BLaER1 treated with 17β-estradiol and CSF1 and Interleukin-3, amounts not matched to agents 10 nM and 100 nM (cell line): ENCODE measurements around the gene TMC8.
A peak's percentile ranks its signal among the peaks of the same experiment; 100 is the strongest.
"Not testable (repeated sequence)": the region's sequence is repeated elsewhere in the genome, so short reads cannot be mapped to it uniquely, and the experiment has no call there.

Experiments used
- H3K27ac ChIP-seq, 11 experiments: shearing (Covaris generic); formaldehyde crosslinking; 2 replicates each; pipeline ENCODE4 v1.8.1; 2022
- H3K27me3 ChIP-seq, 11 experiments: shearing (Covaris generic); formaldehyde crosslinking; 2 replicates each; pipeline ENCODE4 v1.8.1; 2022
- H3K36me3 ChIP-seq, 11 experiments: shearing (Covaris generic); formaldehyde crosslinking; 2 replicates each; pipeline ENCODE4 v1.8.1; 2022
- H3K4me1 ChIP-seq, 10 experiments: shearing (Covaris generic); formaldehyde crosslinking; 2 replicates each; pipeline ENCODE4 v1.8.1; 2022
- H3K4me2 ChIP-seq, 11 experiments: shearing (Covaris generic); formaldehyde crosslinking; 2 replicates each; pipeline ENCODE4 v1.8.1; 2022
- H3K4me3 ChIP-seq, 10 experiments: shearing (Covaris generic); formaldehyde crosslinking; 2 replicates each; pipeline ENCODE4 v1.8.1; 2022
- H3K9ac ChIP-seq, 11 experiments: shearing (Covaris generic); formaldehyde crosslinking; 2 replicates each; pipeline ENCODE4 v1.8.1; 2022
- H3K9me3 ChIP-seq, 11 experiments: shearing (Covaris generic); formaldehyde crosslinking; replicated peaks in 1 of 11; 2 replicates each; pipeline ENCODE4 v1.8.1; 2022
- H4K20me1 ChIP-seq, 11 experiments: shearing (Covaris generic); formaldehyde crosslinking; 2 replicates each; pipeline ENCODE4 v1.8.1; 2022
- Cebpa-rat ChIP-seq, 11 experiments: shearing (Covaris generic); IDR thresholded peaks; 2 replicates each; pipeline ENCODE4 v1.8.1; 2022

Gene TMC8

GRCh38 chr17:78133179-78133951 lies 2.8 kb downstream of the TMC8 start:
- no peaks in the 10 kb centered on the region for H3K9me3 ChIP-seq
- H3K27ac ChIP-seq: peak overlapping the region in 7 of 11 experiments; percentile 21 to 95 (median 41); a peak in 13 of 22 replicates
- no peak for TF ChIP-seq Cebpa-rat (IDR thresholded peaks at IDR 0.05)
- H3K27me3 ChIP-seq: no peaks in the 10 kb centered on the region
- H3K4me3 ChIP-seq: peak overlapping the region; percentile 6 to 92 (median 74); a peak in 18 of 20 replicates
- H3K4me2 ChIP-seq: peak overlapping the region; percentile 94 to 100 (median 99)
- peaks cover 0 to 69% (median 43%) of the 10 kb centered on the region in 11 experiments; a peak in 17 of 22 replicates for H4K20me1 ChIP-seq
- H3K4me1 ChIP-seq: peaks cover 84 to 96% (median 92%) of the 10 kb centered on the region in 10 experiments
- peak overlapping the region; percentile 70 to 95 (median 89); a peak in 20 of 22 replicates for H3K9ac ChIP-seq
- H3K36me3 ChIP-seq: peaks cover 9 to 52% (median 28%) of the 10 kb centered on the region in 11 experiments; a peak in 21 of 22 replicates

GRCh38 chr17:78133971-78134898 lies 3.7 kb downstream of the TMC8 start:
- H4K20me1 ChIP-seq: peaks cover 0 to 78% (median 45%) of the 10 kb centered on the region in 11 experiments; a peak in 17 of 22 replicates
- no peaks in the 10 kb centered on the region for H3K9me3 ChIP-seq
- peak overlapping the region in 6 of 11 experiments; percentile 30 to 95 (median 38); a peak in 7 of 22 replicates for H3K27ac ChIP-seq
- H3K9ac ChIP-seq: peak overlapping the region; percentile 25 to 94 (median 89); a peak in 16 of 22 replicates
- H3K27me3 ChIP-seq: no peaks in the 10 kb centered on the region
- H3K36me3 ChIP-seq: peaks cover 9 to 52% (median 28%) of the 10 kb centered on the region in 11 experiments; a peak in 21 of 22 replicates
- H3K4me2 ChIP-seq: peak overlapping the region; percentile 94 to 100 (median 99)
- H3K4me3 ChIP-seq: peak overlapping the region in 9 of 10 experiments; percentile 6 to 92 (median 78); a peak in 17 of 20 replicates
- no peak for TF ChIP-seq Cebpa-rat (IDR thresholded peaks at IDR 0.05)
- peaks cover 87 to 100% (median 96%) of the 10 kb centered on the region in 10 experiments for H3K4me1 ChIP-seq

GRCh38 chr17:78134899-78135385 lies 4.4 kb downstream of the TMC8 start:
- Histone ChIP-seq H3K27me3 (no peaks in the 10 kb centered on the region), H3K9me3 (no peaks in the 10 kb centered on the region), H3K36me3 (peaks cover 9 to 52% (median 28%) of the 10 kb centered on the region in 11 experiments; a peak in 21 of 22 replicates), H3K4me3 (no peak overlapping the region), H3K4me2 (peak overlapping the region; percentile 94 to 100 (median 99); a peak in 21 of 22 replicates), H3K9ac (peak overlapping the region in 4 of 11 experiments; percentile 7 to 87 (median 9); a peak in 3 of 22 replicates), H3K4me1 (peaks cover 83 to 97% (median 93%) of the 10 kb centered on the region in 10 experiments), H4K20me1 (peaks cover 0 to 83% (median 45%) of the 10 kb centered on the region in 11 experiments; a peak in 17 of 22 replicates), H3K27ac (peak overlapping the region in 2 of 11 experiments; percentile 30 to 42; a peak in 3 of 22 replicates)
- no peak for TF ChIP-seq Cebpa-rat (IDR thresholded peaks at IDR 0.05)

- Histone ChIP-seq H3K4me1 (peaks cover 80 to 96% (median 90%) of the 10 kb centered on the region in 10 experiments), H3K27me3 (no peaks in the 10 kb centered on the region), H3K4me3 (no peak overlapping the region), H3K9ac (no peak overlapping the region; a peak in 1 of 22 replicates), H3K36me3 (peaks cover 9 to 56% (median 28%) of the 10 kb centered on the region in 11 experiments; a peak in 21 of 22 replicates), H3K4me2 (peak overlapping the region in 4 of 11 experiments; percentile 76 to 100 (median 88); a peak in 6 of 22 replicates), H3K9me3 (no peaks in the 10 kb centered on the region), H4K20me1 (peaks cover 0 to 90% (median 45%) of the 10 kb centered on the region in 11 experiments; a peak in 18 of 22 replicates), H3K27ac (0 out of 22 replicates have a peak overlapping the region, but pooled peaks of 1 of the 11 experiments have one; percentile 9)
- TF ChIP-seq Cebpa-rat (IDR thresholded peaks at IDR 0.05): 0 out of 22 replicates have a peak, but pooled peaks of 3 of the 11 experiments have one; percentile 8 to 36 (median 14)
Observed at GRCh38 chr17:78135858-78136500, 5.4 kb downstream of the TMC8 start.

- Histone ChIP-seq H3K4me3 (no peak overlapping the region), H3K9ac (peak overlapping the region in 1 of 11 experiments; percentile 41; a peak in 2 of 22 replicates), H3K4me2 (peak overlapping the region; percentile 11 to 94 (median 52); a peak in 20 of 22 replicates), H4K20me1 (peaks cover 0 to 93% (median 45%) of the 10 kb centered on the region in 11 experiments; a peak in 18 of 22 replicates), H3K9me3 (no peaks in the 10 kb centered on the region), H3K27ac (peak overlapping the region in 3 of 11 experiments; percentile 14 to 38 (median 21); a peak in 2 of 22 replicates), H3K27me3 (no peaks in the 10 kb centered on the region), H3K4me1 (peaks cover 78 to 100% (median 91%) of the 10 kb centered on the region in 10 experiments), H3K36me3 (peaks cover 9 to 67% (median 28%) of the 10 kb centered on the region in 11 experiments; a peak in 21 of 22 replicates)
- TF ChIP-seq Cebpa-rat (IDR thresholded peaks at IDR 0.05): no peak
Observed at GRCh38 chr17:78137392-78138203, 7.0 kb downstream of the TMC8 start.

DNA sequence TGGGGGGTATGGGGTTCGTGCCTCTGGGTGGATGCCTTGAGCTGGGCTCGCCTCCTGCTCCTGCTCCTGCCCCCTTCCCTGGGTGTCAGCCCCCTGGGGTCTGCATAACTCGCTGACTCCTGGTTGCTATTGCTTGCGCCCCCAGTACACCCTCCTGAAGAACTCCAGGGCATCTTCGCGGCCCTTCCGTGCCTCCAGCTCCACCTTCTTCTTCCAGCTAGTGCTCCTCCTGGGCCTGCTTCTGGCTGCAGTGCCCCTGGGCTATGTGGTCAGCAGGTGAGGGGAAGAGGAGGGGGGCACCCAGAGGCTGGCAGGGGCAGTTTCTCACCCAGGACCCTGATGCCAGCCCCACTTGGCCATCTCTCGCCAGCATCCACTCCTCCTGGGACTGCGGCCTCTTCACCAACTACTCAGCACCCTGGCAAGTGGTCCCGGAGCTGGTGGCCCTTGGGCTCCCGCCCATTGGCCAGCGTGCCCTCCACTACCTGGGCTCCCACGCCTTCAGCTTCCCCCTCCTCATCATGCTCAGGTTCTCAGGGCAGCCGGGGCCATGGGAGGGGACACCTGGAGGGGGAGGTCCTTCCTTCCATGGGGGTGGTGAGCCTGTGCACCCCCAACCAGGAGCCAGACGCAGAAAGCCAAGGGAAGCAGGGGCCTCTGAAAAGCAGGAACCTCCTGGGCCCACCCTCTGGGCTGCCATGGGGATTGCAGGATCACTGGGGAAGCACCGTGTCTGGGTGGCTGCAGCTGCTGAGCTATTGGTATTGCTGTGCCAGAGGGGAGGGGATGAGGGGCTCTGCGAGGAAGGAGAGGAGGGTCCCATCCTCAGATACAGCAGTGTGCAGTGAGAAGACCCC lies 7.9 kb downstream of the TMC8 start:
- H3K27me3 ChIP-seq: no peaks in the 10 kb centered on the region
- no peaks in the 10 kb centered on the region for H3K9me3 ChIP-seq
- H3K4me3 ChIP-seq: no peak overlapping the region
- peak overlapping the region in 5 of 11 experiments; percentile 19 to 30 (median 22); a peak in 4 of 22 replicates for H3K27ac ChIP-seq
- H3K9ac ChIP-seq: peak overlapping the region in 4 of 11 experiments; percentile 9 to 37 (median 17); a peak in 2 of 22 replicates
- TF ChIP-seq Cebpa-rat (IDR thresholded peaks at IDR 0.05): no peak
- peaks cover 0 to 91% (median 38%) of the 10 kb centered on the region in 11 experiments; a peak in 18 of 22 replicates for H4K20me1 ChIP-seq
- H3K36me3 ChIP-seq: peaks cover 9 to 61% (median 28%) of the 10 kb centered on the region in 11 experiments; a peak in 21 of 22 replicates
- peak overlapping the region; percentile 11 to 94 (median 52) for H3K4me2 ChIP-seq
- H3K4me1 ChIP-seq: peaks cover 69 to 100% (median 86%) of the 10 kb centered on the region in 10 experiments

- not testable (repeated sequence) for H3K4me3 ChIP-seq, H3K9me3 ChIP-seq, H3K27me3 ChIP-seq, H3K9ac ChIP-seq
- Histone ChIP-seq H3K36me3 (peaks cover 5 to 48% (median 23%) of the 10 kb centered on the region in 11 experiments; a peak in 21 of 22 replicates), H3K4me1 (peaks cover 63 to 100% (median 86%) of the 10 kb centered on the region in 10 experiments), H4K20me1 (peaks cover 0 to 89% (median 24%) of the 10 kb centered on the region in 11 experiments; a peak in 17 of 22 replicates), H3K4me2 (peak overlapping the region in 9 of 11 experiments; percentile 3 to 55 (median 31); a peak in 11 of 22 replicates), H3K27ac (peak overlapping the region in 1 of 11 experiments; percentile 15; a peak in 2 of 22 replicates)
Observed at GRCh38 chr17:78139861-78140168, 9.2 kb downstream of the TMC8 start.
